Raji (cell line): ENCODE data around the gene PRH2.

ENCODE experiments used
- POLR2A ChIP-seq: IDR thresholded peaks from 2 replicates; pipeline ENCODE4 v1.6.1; 2011; ENCODE audit warnings: low read depth, low read length, control low read depth; ENCODE audit not compliant: insufficient read depth

The PRH2 gene

DNA sequence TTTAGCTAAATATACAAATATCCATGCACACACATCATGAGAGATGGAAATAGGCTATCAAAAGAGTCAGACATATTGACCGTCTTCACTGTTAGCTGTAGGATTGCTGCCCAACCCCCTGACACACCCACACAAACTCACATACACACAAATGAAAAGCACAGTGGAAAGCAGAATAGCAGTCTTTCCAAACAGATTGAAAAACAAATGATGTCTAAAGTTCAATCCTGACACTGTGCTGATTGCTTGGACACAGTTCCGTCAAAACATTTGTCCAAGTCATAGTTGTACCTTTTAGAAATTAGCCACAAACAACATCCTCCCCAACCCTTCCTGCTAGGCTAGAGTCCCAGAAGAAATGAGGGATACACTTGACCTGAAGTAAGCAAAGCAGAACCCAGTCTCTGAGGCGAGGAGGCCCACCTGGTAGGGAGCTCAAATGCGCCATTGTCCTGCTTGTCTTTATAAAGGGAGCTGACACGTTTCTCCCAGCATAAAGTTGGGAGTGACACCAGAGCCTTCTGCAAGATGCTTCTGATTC lies at the start of gene PRH2:
Gene PRH2 (plus strand): TSS at position 491 of the 541 bp plus-strand sequence. CDS start 38 bp downstream, at position 529.
- no peak for TF ChIP-seq POLR2A

GRCh38 chr12:10884086-10884725 lies 44.8 kb upstream of the PRH2 start, which contains the start of gene PRH1:
Gene PRH1 (minus strand): TSS chr12:10884255. CDS start chr12:10884217, 38 bp downstream.
- TF ChIP-seq POLR2A, result no peak

GRCh38 chr12:10889226-10889625 lies 39.8 kb upstream of the PRH2 start:
- no peak for TF ChIP-seq POLR2A

- TF ChIP-seq POLR2A, result no peak
Measured at GRCh38 chr12:10891937-10892336, 37.1 kb upstream of the PRH2 start.

GRCh38 chr12:10896854-10897253 lies 32.2 kb upstream of the PRH2 start:
- TF ChIP-seq POLR2A, result no peak

- no peak for TF ChIP-seq POLR2A
Measured at GRCh38 chr12:10900530-10900929, 28.5 kb upstream of the PRH2 start.

DNA sequence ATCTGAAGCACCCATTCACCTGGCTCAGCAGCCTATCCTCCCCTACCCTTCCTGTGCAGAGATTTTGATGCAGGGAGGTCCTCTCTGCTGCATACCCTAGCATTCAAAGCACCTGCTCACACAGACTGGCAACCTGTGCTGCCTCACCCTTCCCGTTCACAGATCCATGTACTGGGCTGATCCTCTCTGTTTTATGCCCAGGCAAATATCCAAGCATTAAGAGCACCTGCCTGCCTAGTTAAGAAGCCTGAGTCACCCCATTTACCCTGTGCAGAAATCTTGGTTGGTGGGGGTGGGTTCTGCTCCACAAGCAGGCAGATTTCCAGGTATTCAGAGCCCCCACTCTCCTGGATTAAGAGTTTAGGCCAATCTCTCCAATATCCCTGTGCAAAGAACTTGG lies 28.1 kb upstream of the PRH2 start:
- no peak for TF ChIP-seq POLR2A

DNA sequence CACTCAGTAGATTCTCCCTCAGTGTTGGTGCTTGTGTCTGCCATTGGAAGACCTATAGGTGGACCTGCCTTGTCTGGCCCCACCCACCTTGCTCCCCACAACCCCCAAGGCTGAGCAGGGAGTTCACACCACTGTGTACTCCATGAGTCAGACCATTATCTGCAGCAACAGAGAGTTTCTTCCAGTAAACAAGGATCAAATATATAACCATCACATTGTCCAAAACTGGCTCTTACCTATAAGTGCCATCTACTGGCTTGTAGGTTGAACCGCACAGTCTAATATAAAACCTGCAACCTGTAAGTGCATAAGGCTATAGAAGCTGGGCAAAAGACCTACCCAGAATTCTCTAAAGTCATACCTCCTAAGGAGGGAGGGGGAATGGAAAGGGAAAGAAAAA lies 27.6 kb upstream of the PRH2 start:
- no peak for TF ChIP-seq POLR2A

DNA sequence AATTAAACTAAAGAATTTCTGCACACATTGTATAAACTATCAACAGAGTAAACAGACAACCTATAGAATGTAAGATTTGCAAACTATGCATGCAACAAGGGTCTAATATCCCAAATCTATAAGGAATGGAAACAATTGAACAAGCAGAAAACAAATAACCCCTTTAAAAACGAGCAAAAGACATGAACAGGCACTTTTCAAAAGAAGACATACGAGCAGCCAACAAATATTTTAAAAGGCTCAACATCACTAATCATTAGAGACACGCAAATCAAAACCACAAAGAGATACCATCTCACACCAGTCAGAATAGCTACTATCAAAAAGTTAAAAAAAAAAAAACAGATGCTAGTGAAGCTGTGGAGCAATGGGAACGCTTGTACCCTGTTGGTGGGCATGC lies 24.4 kb upstream of the PRH2 start:
- TF ChIP-seq POLR2A, result no peak

- TF ChIP-seq POLR2A, result no peak
Measured at GRCh38 chr12:10909462-10909861, 19.6 kb upstream of the PRH2 start, which contains the start of gene TAS2R13. Gene TAS2R13 (minus strand): TSS chr12:10909562. CDS start chr12:10909298, 264 bp downstream.

GRCh38 chr12:10910380-10910779 lies 18.7 kb upstream of the PRH2 start:
- no peak for TF ChIP-seq POLR2A

- TF ChIP-seq POLR2A, result no peak
Measured at GRCh38 chr12:10919809-10920208, 9.2 kb upstream of the PRH2 start.

DNA sequence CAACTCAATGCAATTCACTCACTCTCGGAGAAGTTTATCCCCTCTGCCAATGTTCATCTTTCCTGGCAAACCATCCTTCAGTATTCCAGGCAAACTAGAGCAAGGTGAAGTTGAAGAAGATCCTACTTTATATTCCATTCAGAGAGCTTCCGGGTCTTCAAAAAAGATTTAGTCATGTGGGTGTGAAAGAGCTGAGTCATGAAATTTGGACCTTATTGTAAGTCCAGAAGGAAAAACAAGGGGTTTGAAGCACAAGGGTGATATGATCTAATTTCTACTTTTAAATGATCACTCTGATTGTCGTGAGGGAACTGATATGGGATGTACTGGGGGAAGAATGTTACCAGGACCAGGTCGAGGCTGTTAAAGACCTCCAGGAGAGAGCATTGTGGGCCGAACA lies 2.8 kb upstream of the PRH2 start:
- no peak for TF ChIP-seq POLR2A

- TF ChIP-seq POLR2A, result no peak
Measured at GRCh38 chr12:10936506-10936905, 7.5 kb downstream of the PRH2 start.

DNA sequence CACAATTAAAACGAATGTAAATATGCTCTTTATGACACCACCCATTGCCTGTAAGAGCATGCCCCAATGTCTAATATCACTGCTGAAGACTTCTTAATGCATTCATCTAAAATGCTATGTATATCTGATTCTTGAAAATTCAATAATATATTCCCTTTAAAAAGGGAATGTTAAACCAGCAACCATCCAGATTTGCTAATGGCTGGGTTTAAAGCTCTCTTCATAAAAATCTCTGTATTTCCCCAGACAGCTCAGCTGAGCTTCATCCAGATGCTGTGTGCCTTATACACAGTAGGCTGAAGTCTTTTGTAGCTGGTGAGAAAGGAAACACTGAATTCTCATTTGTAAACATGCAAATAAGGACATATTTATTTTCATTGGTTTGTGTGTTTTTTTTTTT lies 10.1 kb downstream of the PRH2 start, which contains the start of gene TAS2R14:
Gene TAS2R14 (minus strand): TSS at position 101 of the 400 bp plus-strand sequence. CDS start 56 bp downstream, at position 45.
- no peak for TF ChIP-seq POLR2A

- TF ChIP-seq POLR2A, result no peak
Measured at GRCh38 chr12:10940389-10940788, 11.4 kb downstream of the PRH2 start.

GRCh38 chr12:10941369-10941768 lies 12.3 kb downstream of the PRH2 start:
- no peak for TF ChIP-seq POLR2A
